Limb (tissue), 2 donors: ENCODE measurements around the gene SHISA6.
"Not testable (repeated sequence)": the region's sequence is repeated elsewhere in the genome, so short reads cannot be mapped to it uniquely, and the experiment has no call there.

Experiments
- DNase-seq, 2 donors: peaks; one replicate each; pipeline ENCODE4 v3.0.0-alpha.2; 2016; ENCODE audit errors: extremely low spot score in 2 of 2

SHISA6 gene

GRCh38 chr17:11302401-11303186, 61.6 kb downstream of the SHISA6 start:
- peak in 1 of 2 donors; percentile 55 for DNase-seq

GRCh38 chr17:11303773-11304394, 62.9 kb downstream of the SHISA6 start:
- no peak for DNase-seq

GRCh38 chr17:11304568-11304967, 63.6 kb downstream of the SHISA6 start:
- no peak for DNase-seq

- DNase-seq, result no peak
Observed at GRCh38 chr17:11305524-11305923, 64.5 kb downstream of the SHISA6 start.

DNA sequence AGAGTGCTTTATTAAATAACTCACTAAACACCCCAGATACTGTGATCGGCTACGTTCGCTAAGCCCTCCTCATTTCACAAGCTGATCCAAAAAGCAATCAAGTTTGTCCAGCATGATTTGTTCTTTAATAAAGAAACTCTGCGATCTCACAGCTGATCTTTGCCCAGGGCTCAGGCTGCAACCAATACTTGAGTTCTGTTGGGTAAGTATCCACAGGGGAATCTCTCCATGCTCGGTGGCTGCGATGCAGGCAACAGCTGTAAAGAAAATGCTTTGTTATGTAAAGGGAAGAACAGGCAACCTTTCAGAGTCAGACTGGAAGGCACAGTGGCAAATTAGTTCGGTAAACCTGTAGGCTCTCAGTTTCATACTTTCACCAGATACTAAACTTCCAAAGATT, 67.5 kb downstream of the SHISA6 start:
- no peak for DNase-seq

DNA sequence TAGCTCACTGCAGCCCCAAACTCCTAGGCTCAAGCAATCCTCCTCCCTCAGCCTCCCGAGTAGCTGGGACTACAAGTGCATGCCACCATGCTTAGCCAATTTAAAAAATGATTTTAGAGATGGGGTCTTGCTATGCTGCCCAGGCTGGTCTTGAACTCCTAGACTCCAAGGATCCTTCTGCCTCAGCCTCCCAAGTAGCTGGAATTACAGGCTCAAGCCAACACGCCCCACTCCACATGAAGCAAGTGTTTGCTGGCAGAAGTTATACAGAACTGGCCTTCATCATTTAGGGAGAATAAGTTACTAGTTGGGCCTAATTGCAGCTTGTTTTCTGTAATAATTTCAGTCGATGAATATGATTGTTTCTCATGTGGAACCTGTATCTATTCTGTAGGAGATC, 68.0 kb downstream of the SHISA6 start:
- DNase-seq, result no peak

GRCh38 chr17:11309850-11310249, 68.8 kb downstream of the SHISA6 start:
- no peak for DNase-seq

DNA sequence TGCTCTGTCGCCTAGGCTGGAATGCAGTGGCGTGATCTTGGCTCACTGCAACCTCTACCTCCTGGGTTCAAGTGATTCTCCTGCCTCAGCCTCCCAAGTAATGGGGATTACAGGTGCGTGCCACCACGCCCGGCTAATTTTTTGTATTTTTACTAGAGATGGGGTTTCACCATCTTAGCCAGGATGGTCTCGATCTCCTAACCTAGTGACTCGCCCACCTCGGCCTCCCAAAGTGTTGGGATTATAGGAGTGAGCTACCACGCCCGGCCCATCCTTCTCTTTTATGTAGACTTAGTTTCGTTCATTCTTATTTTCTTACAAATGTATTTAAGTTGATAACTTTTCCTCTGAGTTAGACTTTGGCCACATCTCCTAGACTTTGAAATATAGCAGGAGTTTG, 75.4 kb downstream of the SHISA6 start:
- DNase-seq, result not testable (repeated sequence)

DNA sequence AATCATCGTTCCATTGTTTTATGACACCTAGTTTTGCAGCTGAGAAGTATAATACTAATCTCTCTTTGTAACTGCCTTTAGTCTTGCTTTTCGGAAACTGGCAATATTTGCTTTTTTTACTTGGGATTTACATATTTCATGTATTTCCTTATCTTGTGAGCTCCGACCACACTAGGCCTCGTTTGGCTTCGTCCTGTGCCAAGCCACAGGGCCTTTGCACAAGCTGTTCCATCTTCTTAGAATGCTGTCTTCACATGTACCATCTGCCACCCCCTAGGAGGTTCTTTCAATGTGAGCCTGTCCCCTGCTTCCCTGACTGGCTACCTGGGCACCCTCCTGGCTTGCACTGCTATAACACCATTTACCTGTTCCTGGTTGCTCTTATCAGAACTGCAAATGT, 77.2 kb downstream of the SHISA6 start:
- DNase-seq, result no peak

DNA sequence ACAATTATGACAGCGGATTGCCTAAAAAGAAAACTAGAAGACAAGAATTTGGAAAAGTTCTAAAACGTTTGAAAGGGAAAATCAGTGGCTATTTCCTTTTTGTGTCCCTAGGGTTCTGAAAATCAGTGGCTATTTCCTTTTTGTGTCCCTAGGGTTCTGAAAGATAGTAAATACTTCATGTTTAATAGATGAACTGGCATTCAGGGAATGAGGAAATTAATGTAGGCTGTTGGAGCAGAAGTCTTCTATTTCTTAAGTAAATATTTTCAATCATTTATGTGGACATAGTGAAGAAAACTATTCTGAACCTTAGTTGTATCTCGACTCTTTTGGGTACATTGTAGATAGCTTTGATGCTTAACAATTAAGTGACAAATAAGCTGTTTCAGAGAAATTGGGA, 78.9 kb downstream of the SHISA6 start:
- no peak for DNase-seq

DNA sequence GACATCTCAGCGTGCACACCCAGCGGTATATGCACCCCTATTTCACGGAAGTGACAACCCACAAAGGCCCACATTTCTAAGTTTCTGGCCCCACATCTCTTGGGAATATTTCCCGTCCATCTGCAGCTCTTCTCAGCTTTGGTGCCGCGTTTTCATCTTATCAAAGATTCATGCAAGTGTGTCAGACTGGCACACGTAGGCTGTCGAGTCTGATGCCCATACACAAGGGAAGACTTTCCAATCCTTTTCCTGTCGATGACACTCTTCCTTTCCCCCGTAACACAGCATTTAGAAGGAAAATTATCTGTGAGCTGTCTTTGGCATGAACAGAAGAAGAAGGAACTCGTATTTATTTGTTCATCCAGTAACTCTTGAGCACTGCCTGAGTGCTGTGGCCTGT, 83.0 kb downstream of the SHISA6 start:
- DNase-seq, result no peak

DNA sequence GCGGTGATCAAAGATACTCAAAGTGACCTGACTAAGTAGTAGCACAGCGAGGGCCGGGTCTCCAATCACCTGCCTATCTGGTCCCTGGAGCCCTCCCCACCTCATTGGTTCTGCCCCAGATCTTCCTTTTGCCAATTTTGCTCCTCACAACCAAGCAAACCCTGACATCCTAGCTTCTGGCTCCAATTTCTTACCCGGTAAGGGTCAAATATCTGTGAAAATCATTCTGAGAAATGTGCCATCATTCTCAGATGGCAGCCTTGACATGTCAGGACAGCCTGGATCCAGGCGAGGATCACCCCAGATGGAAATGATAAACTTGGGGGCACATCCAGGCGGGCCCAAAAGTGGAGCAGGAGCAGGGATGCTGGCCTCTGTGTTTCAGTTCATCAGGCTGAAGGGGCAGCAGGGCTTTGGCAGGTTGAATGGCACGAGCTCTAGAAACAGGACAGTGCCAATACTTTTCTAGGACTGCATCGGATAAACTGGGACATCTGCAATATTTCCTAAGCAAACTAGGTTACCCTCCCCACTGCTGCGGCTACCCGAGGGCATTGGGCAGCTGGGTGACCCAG, 83.9 kb downstream of the SHISA6 start:
- DNase-seq, result no peak

- no peak for DNase-seq
Observed at GRCh38 chr17:11326492-11326891, 85.5 kb downstream of the SHISA6 start.

GRCh38 chr17:11328770-11329169, 87.8 kb downstream of the SHISA6 start:
- no peak for DNase-seq

GRCh38 chr17:11330006-11330405, 89.0 kb downstream of the SHISA6 start:
- DNase-seq, result no peak

GRCh38 chr17:11330826-11331225, 89.8 kb downstream of the SHISA6 start:
- DNase-seq, result peak; percentile 67 to 69

GRCh38 chr17:11331547-11332513, 90.8 kb downstream of the SHISA6 start:
- DNase-seq, result no peak

DNA sequence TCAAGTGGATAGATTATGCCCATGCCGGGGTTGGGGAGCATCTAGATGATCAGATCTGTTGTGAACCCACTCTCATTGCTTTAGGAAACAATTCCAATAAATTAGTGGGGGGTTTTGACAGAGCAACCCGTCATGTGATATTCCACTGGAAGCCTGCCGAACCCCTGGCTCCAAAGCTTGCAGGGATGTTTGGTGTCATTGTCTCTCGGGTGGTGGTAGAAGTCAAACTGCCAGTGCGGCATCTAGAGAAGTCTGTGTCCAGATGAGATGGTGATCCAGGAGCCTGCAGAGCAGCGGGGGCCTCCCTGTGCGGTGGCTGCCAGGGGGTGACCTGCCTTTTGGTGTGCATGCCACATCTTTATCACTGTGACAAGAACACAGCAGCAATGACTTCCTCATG, 91.7 kb downstream of the SHISA6 start:
- no peak for DNase-seq

GRCh38 chr17:11334493-11334892, 93.5 kb downstream of the SHISA6 start:
- no peak for DNase-seq

- DNase-seq, result no peak
Observed at GRCh38 chr17:11336290-11336689, 95.3 kb downstream of the SHISA6 start.

- DNase-seq, result no peak
Observed at GRCh38 chr17:11340803-11341202, 99.8 kb downstream of the SHISA6 start.

DNA sequence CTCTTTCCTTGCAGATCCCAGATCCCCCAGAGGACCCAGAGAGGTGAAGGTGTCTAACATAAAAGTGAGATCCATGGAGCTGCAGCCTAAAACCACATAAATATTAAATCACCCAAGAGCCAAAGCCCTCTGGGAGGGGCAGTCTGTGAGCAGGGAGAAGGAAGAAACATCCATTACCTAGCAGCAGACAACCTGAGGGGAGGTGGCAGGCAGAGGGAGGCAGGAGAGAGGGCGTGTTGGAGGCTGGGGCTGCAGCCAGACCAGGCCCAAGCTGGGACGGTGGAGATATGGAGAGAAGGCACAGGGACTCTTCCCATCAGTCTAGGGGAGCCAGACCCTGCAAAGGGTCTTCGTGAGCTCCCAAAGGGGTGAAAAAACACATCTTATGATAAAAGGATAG, 101.1 kb downstream of the SHISA6 start:
- DNase-seq, result no peak
